HuH-7.5 (cell line): Measurements from ENCODE around the gene NDOR1.

Experiments
- DNase-seq: peaks from one replicate; pipeline ENCODE4 v3.0.0; 2011; ENCODE audit warnings: low spot score

Gene NDOR1

GRCh38 chr9:137199411-137200121 lies 5.9 kb upstream of the NDOR1 start:
- no peak for DNase-seq

GRCh38 chr9:137200311-137201204 lies 4.9 kb upstream of the NDOR1 start, which contains the start of gene TPRN:
TSS of gene TPRN (minus strand) at chr9:137200741. CDS start at chr9:137200711, 30 bp downstream.
- peak; percentile 100 for DNase-seq

GRCh38 chr9:137201205-137201868 lies 4.2 kb upstream of the NDOR1 start:
- DNase-seq: no peak

GRCh38 chr9:137202966-137203365 lies 2.5 kb upstream of the NDOR1 start:
- DNase-seq: no peak

GRCh38 chr9:137204731-137205125 lies 772 bp upstream of the NDOR1 start:
- no peak for DNase-seq

GRCh38 chr9:137206602-137207001 lies 1.1 kb downstream of the NDOR1 start:
- DNase-seq: no peak

- no peak for DNase-seq
Measured at GRCh38 chr9:137211532-137211931, 6.0 kb downstream of the NDOR1 start.

GRCh38 chr9:137212520-137212919 lies 7.0 kb downstream of the NDOR1 start:
- no peak for DNase-seq

GRCh38 chr9:137213160-137214060 lies 7.9 kb downstream of the NDOR1 start:
- no peak for DNase-seq

GRCh38 chr9:137214620-137215019 lies 9.1 kb downstream of the NDOR1 start:
- DNase-seq: no peak

GRCh38 chr9:137215196-137215986 lies 9.9 kb downstream of the NDOR1 start:
- DNase-seq: no peak

GRCh38 chr9:137216188-137216965 lies 10.9 kb downstream of the NDOR1 start:
- no peak for DNase-seq

GRCh38 chr9:137217276-137218211 lies 12.0 kb downstream of the NDOR1 start:
- DNase-seq: no peak

- DNase-seq: no peak
Measured at GRCh38 chr9:137218212-137218753, 12.8 kb downstream of the NDOR1 start.

GRCh38 chr9:137218754-137219271 lies 13.3 kb downstream of the NDOR1 start:
- DNase-seq: peak; percentile 80

- no peak for DNase-seq
Measured at GRCh38 chr9:137219757-137220316, 14.3 kb downstream of the NDOR1 start.

GRCh38 chr9:137220317-137221094 lies 15.0 kb downstream of the NDOR1 start:
- no peak for DNase-seq
